ENCODE data around the gene TUBGCP6.

TUBGCP6 gene

GRCh38 chr22:50258361-50259292 is 13.8 kb upstream of the TUBGCP6 start:
- no peak overlapping the region for H3K4me3 ChIP-seq (ENCODE audit: low read depth, low read length)
- DNase-seq (ENCODE audit: low read depth, low spot score), result no peak
- TF ChIP-seq CTCF (IDR thresholded peaks at IDR 0.05; ENCODE audit: low read depth, low read length), result no peak
- in situ Hi-C loops (cut with HindIII; ENCODE audit: low sequenced_read_pairs), result no loop called here

- no peak for TF ChIP-seq CTCF (IDR thresholded peaks at IDR 0.05; ENCODE audit: low read depth, low read length)
- in situ Hi-C loops (cut with HindIII; ENCODE audit: low sequenced_read_pairs), result no loop called here
- H3K4me3 ChIP-seq (ENCODE audit: low read depth, low read length), result no peak overlapping the region
- no peak for DNase-seq (ENCODE audit: low read depth, low spot score)
Observed at GRCh38 chr22:50257451-50258360, 12.9 kb upstream of the TUBGCP6 start.

- no peak for TF ChIP-seq CTCF (IDR thresholded peaks at IDR 0.05; ENCODE audit: low read depth, low read length)
- no peak overlapping the region for H3K4me3 ChIP-seq (ENCODE audit: low read depth, low read length)
- in situ Hi-C loops (cut with HindIII; ENCODE audit: low sequenced_read_pairs), result no loop called here
- DNase-seq (ENCODE audit: low read depth, low spot score), result no peak
Observed at GRCh38 chr22:50257041-50257440, 12.2 kb upstream of the TUBGCP6 start.

GRCh38 chr22:50256258-50256862 is 11.5 kb upstream of the TUBGCP6 start:
- in situ Hi-C loops (cut with HindIII; ENCODE audit: low sequenced_read_pairs), result no loop called here
- no peak overlapping the region for H3K4me3 ChIP-seq (ENCODE audit: low read depth, low read length)
- no peak for TF ChIP-seq CTCF (IDR thresholded peaks at IDR 0.05; ENCODE audit: low read depth, low read length)
- DNase-seq (ENCODE audit: low read depth, low spot score), result no peak

- no peak for TF ChIP-seq CTCF (IDR thresholded peaks at IDR 0.05; ENCODE audit: low read depth, low read length)
- in situ Hi-C loops (cut with HindIII; ENCODE audit: low sequenced_read_pairs), result no loop called here
Observed at GRCh38 chr22:50255607-50256006, 10.8 kb upstream of the TUBGCP6 start.

DNA sequence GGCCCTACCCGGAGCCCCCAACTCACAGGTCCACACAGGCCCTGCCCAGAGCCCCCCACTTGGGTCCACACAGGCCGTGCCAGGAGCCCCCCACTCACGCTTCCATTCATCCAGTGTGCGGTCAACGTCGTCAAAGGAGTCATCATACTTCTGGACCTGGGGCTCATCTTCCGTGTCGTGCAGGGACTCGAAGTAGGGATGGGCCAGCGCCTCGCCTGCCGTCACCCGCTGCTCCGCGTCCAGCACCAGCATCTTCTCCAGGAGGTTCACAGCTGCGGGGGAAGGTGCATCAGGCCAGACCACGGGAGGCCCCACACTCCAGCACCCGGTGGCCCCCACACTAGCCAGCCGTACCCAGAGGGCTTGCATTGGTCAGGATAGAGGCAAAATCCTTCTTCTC is 10.3 kb upstream of the TUBGCP6 start:
- DNase-seq (ENCODE audit: low read depth, low spot score), result no peak
- H3K4me3 ChIP-seq (ENCODE audit: low read depth, low read length), result no peak overlapping the region
- TF ChIP-seq CTCF (IDR thresholded peaks at IDR 0.05; ENCODE audit: low read depth, low read length), result no peak
- in situ Hi-C loops (cut with HindIII; ENCODE audit: low sequenced_read_pairs), result no loop called here

More at GRCh38 chr22:50255607-50256006, 10.8 kb upstream of the TUBGCP6 start:
- no peak overlapping the region for H3K4me3 ChIP-seq (ENCODE audit: low read depth, low read length)
- no peak for DNase-seq (ENCODE audit: low read depth, low spot score)
